ENCODE data around the gene NSD2. TPM values are rescaled to one million over a fixed set of nuclear protein-coding genes. Genes with fewer than 3 reads are reported as not detected.

NSD2 gene
- total and polyA plus RNA-seq, 9 of the 15 experiments (the other 6 are each of a cell fraction or from before 2014, with no cell fraction given): 6.4 to 126 (median 58.8) TPM

GRCh38 chr4:1883583-1883982 is 12.4 kb downstream of the NSD2 start (continued):
- TF ChIP-seq RCOR1 (IDR thresholded peaks at IDR 0.05; ENCODE audit: borderline replicate concordance in 1 of 2, low read depth in 2 of 2, low read length in 2 of 2): peak; percentile 13 to 32; a peak in 1 of 4 replicates
- 0 out of 2 replicates have a peak, but pooled peaks have one; percentile 32 for TF ChIP-seq EGR1 (conservative IDR thresholded peaks at IDR 0.05)
- peak; percentile 45; the same call in 1 of the 2 replicates for TF ChIP-seq BHLHE40 (IDR thresholded peaks at IDR 0.05; ENCODE audit: low read length)
- TF ChIP-seq MAFF (IDR thresholded peaks at IDR 0.05; ENCODE audit: low read length): no peak
- TF ChIP-seq SRSF9 (IDR thresholded peaks at IDR 0.05; ENCODE audit: borderline replicate concordance, low read depth, low read length): no peak
- no peak for TF ChIP-seq CREB5 (CRISPR knock-in tag; IDR thresholded peaks at IDR 0.05)
- TF ChIP-seq SMAD3 (CRISPR knock-in tag; conservative IDR thresholded peaks at IDR 0.05): no peak
- no peak for TF ChIP-seq ZNF76 (CRISPR knock-in tag; IDR thresholded peaks at IDR 0.05; ENCODE audit: borderline replicate concordance)
- TF ChIP-seq SIN3A (IDR thresholded peaks at IDR 0.05; ENCODE audit: borderline replicate concordance in 2 of 2, control insufficient read depth in 1 of 2, low read depth in 2 of 2, low read length in 2 of 2): no peak
- TF ChIP-seq ATF4 (CRISPR knock-in tag; IDR thresholded peaks at IDR 0.05): no peak
- TF ChIP-seq CBX8 (IDR thresholded peaks at IDR 0.05; ENCODE audit: borderline replicate concordance, extremely low read depth, low read depth, low read length, poor library complexity, severe bottlenecking): no peak
- TF ChIP-seq FOSL1 (tag; conservative IDR thresholded peaks at IDR 0.05): no peak
- TF ChIP-seq ZNF280A (IDR thresholded peaks at IDR 0.05; ENCODE audit: low read depth, partially characterized antibody): no peak
- TF ChIP-seq BCOR (IDR thresholded peaks at IDR 0.05): no peak
- no peak for TF ChIP-seq HDAC2 (IDR thresholded peaks at IDR 0.05)
- TF ChIP-seq NFE2L1 (tag; IDR thresholded peaks at IDR 0.05; ENCODE audit: borderline replicate concordance, low read depth): no peak
- peak; percentile 49; the same call in 1 of the 2 replicates for TF ChIP-seq TAL1 (IDR thresholded peaks at IDR 0.05)
- TF ChIP-seq ZNF133 (CRISPR knock-in tag; IDR thresholded peaks at IDR 0.05): no peak
- peak; percentile 40 to 47; a peak in 2 of 4 replicates for TF ChIP-seq MNT (conservative IDR thresholded peaks at IDR 0.05)
- no peak for TF ChIP-seq ZBTB49 (CRISPR knock-in tag; IDR thresholded peaks at IDR 0.05; ENCODE audit: borderline replicate concordance)
- TF ChIP-seq EHMT2 (IDR thresholded peaks at IDR 0.05): no peak

All from K562 (cell line).